ENCODE measurements around the gene CRIM1.

The CRIM1 gene

GRCh38 chr2:36481709-36482108, 126.1 kb downstream of the CRIM1 start:
- DNase-seq, result no peak
- TF ChIP-seq POLR2A (IDR thresholded peaks at IDR 0.05; ENCODE audit: low read length), result no peak
- no peak for TF ChIP-seq GATA1 (IDR thresholded peaks at IDR 0.05; ENCODE audit: low read depth, low read length)

GRCh38 chr2:36482576-36483214, 127.1 kb downstream of the CRIM1 start:
- TF ChIP-seq GATA1 (IDR thresholded peaks at IDR 0.05; ENCODE audit: low read depth, low read length) (no peak), POLR2A (IDR thresholded peaks at IDR 0.05; ENCODE audit: low read length) (no peak)
- DNase-seq, result no peak

- no peak for DNase-seq
Observed at GRCh38 chr2:36483290-36483689, 127.7 kb downstream of the CRIM1 start.

GRCh38 chr2:36484454-36484853, 128.9 kb downstream of the CRIM1 start:
- TF ChIP-seq GATA1 (IDR thresholded peaks at IDR 0.05; ENCODE audit: low read depth, low read length), result no peak
- TF ChIP-seq POLR2A (IDR thresholded peaks at IDR 0.05; ENCODE audit: low read length), result no peak
- DNase-seq, result no peak

More at GRCh38 chr2:36483290-36483689, 127.7 kb downstream of the CRIM1 start:
- TF ChIP-seq GATA1 (IDR thresholded peaks at IDR 0.05; ENCODE audit: low read depth, low read length), result no peak
- no peak for TF ChIP-seq POLR2A (IDR thresholded peaks at IDR 0.05; ENCODE audit: low read length)

- no peak for DNase-seq
- TF ChIP-seq POLR2A (IDR thresholded peaks at IDR 0.05; ENCODE audit: low read length) (no peak), GATA1 (IDR thresholded peaks at IDR 0.05; ENCODE audit: low read depth, low read length) (no peak)
Observed at GRCh38 chr2:36485521-36485920, 129.9 kb downstream of the CRIM1 start.

- DNase-seq, result no peak
- TF ChIP-seq GATA1 (IDR thresholded peaks at IDR 0.05; ENCODE audit: low read depth, low read length) (no peak), POLR2A (IDR thresholded peaks at IDR 0.05; ENCODE audit: low read length) (no peak)
Observed at GRCh38 chr2:36486521-36487044, 131.0 kb downstream of the CRIM1 start.

- no peak for DNase-seq
- TF ChIP-seq GATA1 (IDR thresholded peaks at IDR 0.05; ENCODE audit: low read depth, low read length), result no peak
- TF ChIP-seq POLR2A (IDR thresholded peaks at IDR 0.05; ENCODE audit: low read length), result no peak
Observed at GRCh38 chr2:36487947-36488346, 132.4 kb downstream of the CRIM1 start.

- no peak for TF ChIP-seq POLR2A (IDR thresholded peaks at IDR 0.05; ENCODE audit: low read length)
- TF ChIP-seq GATA1 (IDR thresholded peaks at IDR 0.05; ENCODE audit: low read depth, low read length), result no peak
- DNase-seq, result no peak
Observed at GRCh38 chr2:36489281-36489680, 133.7 kb downstream of the CRIM1 start.

- TF ChIP-seq GATA1 (IDR thresholded peaks at IDR 0.05; ENCODE audit: low read depth, low read length) (no peak), POLR2A (IDR thresholded peaks at IDR 0.05; ENCODE audit: low read length) (no peak)
- no peak for DNase-seq
Observed at GRCh38 chr2:36490749-36491148, 135.2 kb downstream of the CRIM1 start.

GRCh38 chr2:36492216-36492945, 136.8 kb downstream of the CRIM1 start:
- no peak for TF ChIP-seq GATA1 (IDR thresholded peaks at IDR 0.05; ENCODE audit: low read depth, low read length)
- no peak for TF ChIP-seq POLR2A (IDR thresholded peaks at IDR 0.05; ENCODE audit: low read length)

GRCh38 chr2:36493306-36493705, 137.7 kb downstream of the CRIM1 start:
- DNase-seq, result peak; percentile 26 to 62
- TF ChIP-seq GATA1 (IDR thresholded peaks at IDR 0.05; ENCODE audit: low read depth, low read length) (no peak), POLR2A (IDR thresholded peaks at IDR 0.05; ENCODE audit: low read length) (no peak)

More at GRCh38 chr2:36492216-36492945, 136.8 kb downstream of the CRIM1 start:
- peak in 1 of 2 experiments; percentile 6 for DNase-seq

- TF ChIP-seq POLR2A (IDR thresholded peaks at IDR 0.05; ENCODE audit: low read length), result no peak
- no peak for TF ChIP-seq GATA1 (IDR thresholded peaks at IDR 0.05; ENCODE audit: low read depth, low read length)
- no peak for DNase-seq
Observed at GRCh38 chr2:36497570-36498163, 142.1 kb downstream of the CRIM1 start.

GRCh38 chr2:36499128-36499820, 143.7 kb downstream of the CRIM1 start:
- TF ChIP-seq GATA1 (IDR thresholded peaks at IDR 0.05; ENCODE audit: low read depth, low read length), result no peak
- no peak for DNase-seq

- no peak for DNase-seq
- TF ChIP-seq GATA1 (IDR thresholded peaks at IDR 0.05; ENCODE audit: low read depth, low read length) (no peak), POLR2A (IDR thresholded peaks at IDR 0.05; ENCODE audit: low read length) (no peak)
Observed at GRCh38 chr2:36500072-36500471, 144.5 kb downstream of the CRIM1 start.

Measured in erythroblast (primary cell).